Tibial artery (tissue), 4 donors: ENCODE measurements around the gene PON3.

Experiments
- DNase-seq, 2 donors: peaks; one replicate each; pipeline ENCODE4 v3.0.0-alpha.2; 2019
- H3K27ac ChIP-seq, 2 donors: fragments of 200-600 bp; sonication (generic) in 1 of 2; 1 replicate in 1 of 2; 2 replicates in 1 of 2; pipeline ENCODE4 v1.5.1; 2018 to 2019; ENCODE audit warnings: mild to moderate bottlenecking in 1 of 2
- H3K27me3 ChIP-seq, 2 donors: fragments of 200-600 bp; sonication (generic) in 1 of 2; one replicate each; pipeline versions ENCODE4 v1.5.1 to v1.6.0; 2016 to 2019
- H3K36me3 ChIP-seq, 3 donors: fragments of 200-600 bp; sonication (generic) in 2 of 3; one replicate each; pipeline ENCODE4 v1.5.1; 2016 to 2019; ENCODE audit warnings: mild to moderate bottlenecking in 2 of 3
- H3K4me1 ChIP-seq, 4 donors: fragments of 200-600 bp; sonication (generic) in 2 of 4; 1 replicate in 3 of 4; 2 replicates in 1 of 4; pipeline ENCODE4 v1.5.1; 2016 to 2019
- H3K4me3 ChIP-seq, 2 donors: fragments of 200-600 bp; sonication (generic) in 1 of 2; 1 replicate in 1 of 2; 2 replicates in 1 of 2; pipeline ENCODE4 v1.5.1; 2018 to 2019; ENCODE audit warnings: mild to moderate bottlenecking in 2 of 2
- H3K9me3 ChIP-seq, 3 donors: fragments of 200-600 bp; sonication (generic) in 1 of 3; one replicate each; pipeline ENCODE4 v1.5.1; 2016 to 2019
- CTCF ChIP-seq, 2 experiments: fragments of 200-600 bp in 1 of 2; fragments of 450-650 bp in 1 of 2; IDR thresholded peaks; one replicate each; pipeline ENCODE4 v1.5.1; 2017 to 2019; ENCODE audit warnings: antibody characterized with exemption in 2 of 2, mild to moderate bottlenecking in 1 of 2, moderate library complexity in 1 of 2
- intact Hi-C: fragments of 100-400 bp; cut with DNase I; formaldehyde crosslinking; loops from one replicate; pipeline ENCODE4 v1.15.0; 2023; ENCODE audit warnings: low total_unique reads

Gene PON3

GRCh38 chr7:95398155-95398940 is 2.2 kb upstream of the PON3 start:
- no peak for TF ChIP-seq CTCF (IDR thresholded peaks at IDR 0.05)
- Histone ChIP-seq H3K36me3 (no peaks in the 10 kb centered on the region), H3K4me1 (peaks cover 0 to 7% (median 3%) of the 10 kb centered on the region in 4 donors), H3K9me3 (no peaks in the 10 kb centered on the region), H3K27me3 (peaks cover 0 to 23% of the 10 kb centered on the region in 2 donors), H3K27ac (no peak overlapping the region), H3K4me3 (no peak overlapping the region)
- no peak for DNase-seq
- intact Hi-C loops, result no loop called here

- Histone ChIP-seq H3K9me3 (no peaks in the 10 kb centered on the region), H3K4me1 (peaks cover 0 to 7% (median 3%) of the 10 kb centered on the region in 4 donors), H3K36me3 (no peaks in the 10 kb centered on the region), H3K27me3 (peaks cover 0 to 23% of the 10 kb centered on the region in 2 donors), H3K4me3 (no peak overlapping the region), H3K27ac (no peak overlapping the region)
- no peak for DNase-seq
- intact Hi-C loops, result no loop called here
- TF ChIP-seq CTCF (IDR thresholded peaks at IDR 0.05), result no peak
Measured at GRCh38 chr7:95397381-95397780, 1.2 kb upstream of the PON3 start.

- DNase-seq, result no peak
- Histone ChIP-seq H3K9me3 (no peaks in the 10 kb centered on the region), H3K27me3 (peaks cover 0 to 23% of the 10 kb centered on the region in 2 donors), H3K4me3 (peak overlapping the region in 1 of 2 donors; percentile 51), H3K36me3 (no peaks in the 10 kb centered on the region), H3K4me1 (peaks cover 0 to 7% (median 3%) of the 10 kb centered on the region in 4 donors), H3K27ac (no peak overlapping the region)
- intact Hi-C loops, result no loop called here
- no peak for TF ChIP-seq CTCF (IDR thresholded peaks at IDR 0.05)
Measured at GRCh38 chr7:95395755-95396135, 430 bp downstream of the PON3 start.

- no peak overlapping the region for H3K4me3 ChIP-seq
- intact Hi-C loops, result no loop called here
- no peak for DNase-seq
- H3K4me1 ChIP-seq, result peaks cover 0 to 7% (median 3%) of the 10 kb centered on the region in 4 donors
- H3K27me3 ChIP-seq, result peaks cover 0 to 23% of the 10 kb centered on the region in 2 donors
- no peak overlapping the region for H3K27ac ChIP-seq
- H3K9me3 ChIP-seq, result no peaks in the 10 kb centered on the region
- no peaks in the 10 kb centered on the region for H3K36me3 ChIP-seq
- TF ChIP-seq CTCF (IDR thresholded peaks at IDR 0.05), result no peak
Measured at GRCh38 chr7:95394370-95394769, 1.8 kb downstream of the PON3 start.

GRCh38 chr7:95391761-95392160 is 4.4 kb downstream of the PON3 start:
- H3K9me3 ChIP-seq, result no peaks in the 10 kb centered on the region
- peaks cover 0 to 7% (median 3%) of the 10 kb centered on the region in 4 donors for H3K4me1 ChIP-seq
- H3K36me3 ChIP-seq, result no peaks in the 10 kb centered on the region
- no peak overlapping the region for H3K4me3 ChIP-seq
- intact Hi-C loops, result no loop called here
- no peak for TF ChIP-seq CTCF (IDR thresholded peaks at IDR 0.05)
- no peak for DNase-seq
- no peak overlapping the region for H3K27ac ChIP-seq
- H3K27me3 ChIP-seq, result peaks cover 0 to 14% of the 10 kb centered on the region in 2 donors
